ENCODE data around the gene NPM3.

The NPM3 gene, protein sequence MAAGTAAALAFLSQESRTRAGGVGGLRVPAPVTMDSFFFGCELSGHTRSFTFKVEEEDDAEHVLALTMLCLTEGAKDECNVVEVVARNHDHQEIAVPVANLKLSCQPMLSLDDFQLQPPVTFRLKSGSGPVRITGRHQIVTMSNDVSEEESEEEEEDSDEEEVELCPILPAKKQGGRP

GRCh38 chr10:101782811-101783735 lies at the start of gene NPM3:
NPM3 (minus strand) TSS chr10:101783446; CDS start chr10:101783390, 56 bp downstream.
- FAIRE-seq: no peak

- no peak for FAIRE-seq
Measured at GRCh38 chr10:101832325-101832771, 49.1 kb upstream of the NPM3 start.

DNA sequence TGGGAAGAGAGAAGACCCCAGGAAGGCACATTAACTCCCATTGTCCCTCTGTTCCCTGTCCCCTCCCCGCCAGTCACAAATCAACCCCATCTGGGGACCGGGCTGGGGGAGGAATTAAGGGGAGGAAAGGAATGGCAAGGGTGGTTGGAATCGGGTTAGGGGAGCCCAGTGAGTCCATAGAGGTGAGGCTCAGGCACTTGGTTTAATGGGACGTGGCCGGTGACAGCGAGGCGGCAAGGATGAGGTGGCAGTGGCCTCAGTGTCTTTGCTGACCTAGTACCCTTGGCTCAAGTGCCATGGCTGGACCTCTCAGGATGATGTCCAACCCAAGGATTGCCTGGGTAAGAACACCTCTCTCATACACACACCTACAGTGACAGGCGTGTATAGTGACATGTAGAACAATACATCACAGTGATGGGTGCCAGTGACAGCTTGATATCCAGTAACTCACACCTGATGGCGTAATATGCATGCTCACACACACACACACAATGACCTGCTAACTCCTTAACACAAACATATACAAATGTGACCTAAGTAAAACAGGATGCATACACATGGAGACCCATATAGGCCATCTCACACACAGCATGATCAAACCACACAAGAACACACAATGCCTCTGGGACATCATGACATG lies 48.0 kb upstream of the NPM3 start:
- no peak for FAIRE-seq

DNA sequence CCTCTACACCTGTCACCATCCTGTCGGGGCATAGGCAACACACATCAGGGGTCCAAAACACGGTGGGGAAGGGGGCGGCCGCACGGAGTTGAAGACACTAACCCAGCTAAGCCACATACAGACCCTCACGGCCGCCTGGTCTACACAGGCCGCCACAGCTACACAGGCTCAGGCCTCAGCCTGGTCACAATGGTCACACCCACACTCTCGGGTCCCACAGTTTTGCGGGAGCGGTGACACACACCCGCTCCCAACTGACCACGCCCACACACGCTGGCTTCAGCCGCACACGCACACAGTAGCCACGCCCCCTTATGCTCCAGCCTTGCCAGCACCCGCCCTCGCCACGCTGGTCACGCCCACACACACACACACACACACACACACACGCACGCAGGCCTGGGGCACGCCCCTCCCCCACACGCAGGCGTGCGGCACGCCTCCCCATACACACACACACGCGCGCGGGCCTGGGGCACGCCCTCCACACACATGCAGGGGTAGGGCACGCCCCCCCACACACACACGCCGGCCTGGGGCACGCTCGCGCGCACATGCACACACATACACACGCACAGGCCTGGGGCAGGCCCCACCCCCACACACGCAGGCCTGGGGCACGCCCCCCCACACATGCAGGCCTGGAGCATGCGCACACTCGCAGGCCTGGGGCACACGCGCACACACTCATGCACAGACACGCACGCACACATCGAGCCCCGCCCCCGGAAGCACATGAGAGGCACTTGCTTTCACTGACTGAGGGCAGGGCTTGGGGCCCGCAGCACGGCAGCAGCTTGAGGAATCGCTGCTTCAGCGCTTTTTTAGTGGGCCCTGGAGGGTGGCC lies 47.3 kb upstream of the NPM3 start:
- no peak for FAIRE-seq

DNA sequence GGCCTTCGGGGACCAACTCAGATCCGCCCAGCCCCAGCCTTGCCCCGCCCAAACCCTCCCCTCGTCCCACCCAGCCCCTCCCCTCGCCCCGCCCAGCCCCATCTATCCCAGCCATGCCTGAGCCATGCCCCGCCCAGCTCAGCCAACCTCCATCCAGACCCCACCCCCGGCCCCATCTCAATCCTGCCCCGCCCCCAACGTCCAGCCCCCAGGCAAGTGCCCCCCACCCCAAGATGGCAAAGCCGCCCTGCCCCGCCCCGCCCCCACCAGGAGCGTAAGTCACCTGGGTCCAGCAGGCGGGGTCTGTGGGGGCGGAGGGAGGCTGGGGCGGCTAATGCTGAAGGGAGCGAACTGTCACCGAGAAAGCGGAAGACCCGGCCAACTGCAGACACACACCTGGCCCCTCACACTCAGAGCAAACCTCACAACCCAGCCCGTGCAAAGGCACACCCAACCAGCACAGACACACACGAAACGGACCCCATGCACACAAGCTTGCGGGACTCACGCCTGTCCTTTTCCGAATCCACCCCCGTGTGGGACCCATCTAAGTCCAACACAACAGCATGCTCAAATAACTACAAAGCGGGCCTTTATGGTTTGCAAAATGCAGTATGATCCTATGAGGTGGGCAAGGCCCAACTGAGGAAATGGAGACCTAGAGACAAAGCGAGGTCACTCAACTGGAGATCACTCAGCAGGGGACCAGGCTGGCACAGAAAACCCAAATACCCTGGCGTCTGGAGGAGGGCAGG lies 46.5 kb upstream of the NPM3 start:
- FAIRE-seq: no peak

DNA sequence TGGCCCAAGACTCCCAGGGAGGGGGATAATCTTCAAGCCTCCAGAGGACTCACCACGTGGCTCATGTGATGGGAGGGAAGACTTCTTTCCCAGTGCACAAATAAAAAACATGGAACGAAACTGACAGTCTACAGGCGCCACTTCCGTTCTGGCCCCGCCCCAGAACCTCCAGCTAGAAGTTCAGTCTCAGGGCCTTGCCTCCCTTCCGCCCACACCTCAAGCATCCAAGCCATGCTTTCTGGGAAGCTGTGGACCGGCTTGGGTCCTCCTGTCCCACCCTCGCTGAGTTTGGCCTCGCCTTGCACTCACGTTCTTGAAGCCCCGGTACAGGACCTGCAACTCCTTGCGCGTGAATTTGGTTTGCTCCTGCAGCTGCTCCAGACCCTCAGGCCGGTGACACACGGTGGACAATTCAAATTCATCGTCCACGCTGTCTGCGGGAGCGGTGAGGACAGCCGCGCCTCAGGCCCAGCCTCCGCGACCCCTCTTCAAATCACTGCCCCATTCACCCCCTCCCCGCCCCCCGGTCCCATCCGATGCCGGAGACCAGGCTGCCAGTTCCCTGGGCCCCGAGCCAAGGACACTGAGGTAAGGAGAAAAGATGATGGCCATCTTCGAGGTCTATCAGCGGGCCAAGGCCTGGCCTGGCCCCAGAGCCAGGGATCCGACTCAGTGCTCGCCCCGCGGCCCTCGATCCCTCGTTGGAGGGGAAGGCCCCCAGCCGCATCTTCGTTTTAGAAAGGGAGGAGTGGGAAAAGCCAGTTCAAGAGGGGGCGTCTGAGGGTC lies 45.7 kb upstream of the NPM3 start:
- no peak for FAIRE-seq

DNA sequence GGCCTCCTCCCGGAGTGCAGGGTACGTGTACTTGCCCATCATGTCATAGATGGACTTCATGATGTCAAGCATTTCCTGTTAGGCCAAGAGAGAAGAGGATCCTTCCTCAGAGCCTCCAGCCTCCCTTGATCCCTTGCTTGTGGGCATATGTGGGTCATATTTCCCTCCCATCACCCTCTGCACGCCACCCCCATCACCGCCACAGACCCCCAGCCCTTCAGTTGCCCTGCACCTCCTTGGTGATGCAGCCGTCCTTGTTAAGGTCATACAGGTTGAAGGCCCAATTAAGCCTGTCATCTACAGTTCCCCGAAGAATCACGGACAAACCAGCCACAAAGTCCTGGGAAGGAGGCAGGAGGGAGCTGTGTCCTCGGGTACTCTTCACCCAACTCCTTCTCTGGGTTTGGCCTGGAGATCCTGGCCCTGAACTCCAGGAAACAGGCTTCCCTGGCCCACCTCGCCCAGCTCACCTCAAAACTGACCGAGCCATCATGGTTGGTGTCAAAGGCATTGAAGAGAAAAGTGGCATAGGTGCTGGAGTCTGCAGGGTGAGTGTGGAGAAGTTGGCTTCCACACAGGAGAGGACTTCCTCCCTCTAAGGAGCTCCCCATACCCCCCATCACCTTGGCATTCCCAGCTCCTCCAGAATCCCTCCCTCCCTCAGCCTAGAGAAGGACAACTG lies 44.8 kb upstream of the NPM3 start:
- FAIRE-seq: no peak

DNA sequence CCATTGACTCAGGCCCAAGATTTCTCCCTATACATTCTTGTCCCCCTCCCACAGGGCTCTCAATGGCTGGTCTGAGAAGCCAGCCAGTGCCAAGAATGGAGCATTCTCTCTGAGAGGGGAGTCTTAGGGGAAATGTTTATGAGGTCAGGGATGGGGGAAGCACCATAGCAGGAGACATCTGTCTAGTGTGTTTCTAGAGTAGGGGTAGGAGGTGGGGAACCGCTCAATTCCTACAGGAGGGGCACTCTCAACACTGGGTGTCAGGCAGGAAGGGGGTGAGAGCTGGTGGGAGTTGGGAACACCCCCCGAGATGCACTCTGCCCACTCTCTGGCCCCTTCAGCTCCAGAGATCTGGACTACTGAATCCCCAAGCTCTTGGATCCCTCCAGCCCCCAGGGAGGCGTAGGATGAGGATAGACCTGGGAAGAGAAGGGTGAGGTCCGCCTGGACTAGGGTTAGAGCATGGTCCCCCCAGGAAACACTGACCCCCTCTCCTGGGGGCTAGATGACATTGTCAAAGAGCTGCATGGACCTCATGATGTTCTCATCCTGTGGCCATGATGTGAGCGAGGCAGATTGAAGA lies 43.7 kb upstream of the NPM3 start:
- no peak for FAIRE-seq

- no peak for FAIRE-seq
Measured at GRCh38 chr10:101824736-101825135, 41.5 kb upstream of the NPM3 start.

DNA sequence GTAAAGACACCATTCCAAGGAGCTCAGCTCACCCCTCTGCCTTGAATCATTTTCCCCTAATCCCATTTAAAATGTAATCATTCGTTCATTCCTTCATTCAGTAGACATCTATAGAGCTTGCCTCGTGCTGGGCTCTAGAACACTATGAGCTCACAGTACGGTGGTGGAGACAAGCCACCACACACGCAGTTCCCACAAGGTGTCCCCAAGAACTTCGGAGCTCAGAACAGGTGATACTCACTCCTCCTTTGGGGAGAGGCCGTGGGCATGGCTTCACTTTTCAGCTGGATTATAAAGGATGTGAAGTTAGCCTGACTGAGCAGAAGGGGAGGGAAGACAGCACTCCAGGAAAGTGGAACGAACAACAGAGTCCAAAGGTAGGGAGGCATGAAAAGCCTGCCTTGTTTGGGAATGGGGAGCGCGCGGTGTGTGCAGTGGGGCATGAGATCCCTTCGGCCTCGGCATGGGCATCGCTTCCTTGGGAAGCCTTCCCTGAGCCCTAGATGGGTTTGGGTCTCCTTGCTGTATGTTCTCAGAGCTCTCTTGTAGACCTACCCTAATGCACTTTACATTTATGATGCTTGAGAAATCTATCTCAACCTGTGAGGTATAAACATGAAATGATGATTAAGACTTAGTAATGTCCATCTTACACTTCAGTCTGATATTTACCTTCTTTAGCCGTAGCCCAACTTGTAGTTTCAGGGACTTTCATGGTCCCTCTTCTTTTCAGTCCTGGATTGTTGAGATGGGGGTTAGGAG lies 35.8 kb upstream of the NPM3 start:
- no peak for FAIRE-seq

GRCh38 chr10:101818119-101818871 lies 35.0 kb upstream of the NPM3 start, which contains the start of gene OGA:
OGA (minus strand) TSS chr10:101818444; CDS start chr10:101818022, 422 bp downstream.
- FAIRE-seq: peak; percentile 99

- FAIRE-seq: peak; percentile 67
Measured at GRCh38 chr10:101817337-101818118, 34.3 kb upstream of the NPM3 start.

- no peak for FAIRE-seq
Measured at GRCh38 chr10:101816913-101817336, 33.7 kb upstream of the NPM3 start.

GRCh38 chr10:101816376-101816775 lies 33.1 kb upstream of the NPM3 start:
- FAIRE-seq: no peak

GRCh38 chr10:101814466-101815071 lies 31.3 kb upstream of the NPM3 start:
- FAIRE-seq: no peak

- no peak for FAIRE-seq
Measured at GRCh38 chr10:101812606-101813005, 29.4 kb upstream of the NPM3 start.

DNA sequence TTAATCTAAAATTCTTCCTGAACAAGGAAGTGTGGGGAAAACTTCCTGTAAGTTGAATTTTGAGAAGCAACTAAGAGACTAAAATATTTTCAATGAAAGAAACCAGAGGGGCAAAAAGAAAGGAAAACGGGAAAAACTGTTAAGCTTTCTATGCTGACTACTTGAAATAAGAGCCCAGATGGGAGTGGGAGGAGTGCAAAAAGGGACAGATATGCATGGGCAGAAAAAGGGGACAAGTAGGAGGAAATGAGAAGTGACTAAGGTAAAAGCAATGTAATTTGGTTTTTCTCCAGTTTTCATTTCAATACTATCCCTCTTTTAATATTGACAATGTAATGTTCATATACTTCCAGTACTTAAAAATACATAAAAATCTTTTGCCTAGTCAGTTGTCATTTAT lies 23.9 kb upstream of the NPM3 start:
- FAIRE-seq: no peak
